Nephron (organoid): ENCODE data around the gene POM121L2.

ENCODE experiments used
- H3K27ac Mint-ChIP-seq, 3 experiments: 2 replicates each; pipeline ENCODE4 v1.8.0; 2020; ENCODE audit warnings: mixed read lengths in 3 of 3, mild to moderate bottlenecking in 2 of 3, moderate library complexity in 1 of 3
- H3K27me3 Mint-ChIP-seq: 2 replicates; pipeline ENCODE4 v1.8.0; 2021; ENCODE audit warnings: low read depth, mild to moderate bottlenecking, moderate library complexity, mixed read lengths
- H3K36me3 Mint-ChIP-seq: 2 replicates; pipeline ENCODE4 v1.8.0; 2020; ENCODE audit warnings: low read depth, mixed read lengths
- H3K4me1 Mint-ChIP-seq: 2 replicates; pipeline ENCODE4 v1.8.0; 2020; ENCODE audit warnings: mixed read lengths
- H3K4me3 Mint-ChIP-seq, 3 experiments: 2 replicates each; pipeline ENCODE4 v1.8.0; 2020; ENCODE audit warnings: mild to moderate bottlenecking in 3 of 3, mixed read lengths in 3 of 3, moderate library complexity in 2 of 3
- H3K9me3 Mint-ChIP-seq: 2 replicates; pipeline ENCODE4 v1.8.0; 2020; ENCODE audit warnings: mixed read lengths
- TF ChIP-seq, protein P1 (sequence below), 3 experiments: fragments of 200-600 bp; sonication (generic); IDR thresholded peaks; one replicate each; pipeline ENCODE4 v1.5.0; 2021; ENCODE audit warnings: antibody characterized with exemption in 3 of 3; ENCODE audit not compliant: unreplicated experiment in 3 of 3

Gene POM121L2

GRCh38 chr6:27290850-27291208 is 21.2 kb downstream of the POM121L2 start:
- H3K36me3 Mint-ChIP-seq: no peaks in the 10 kb centered on the region
- H3K9me3 Mint-ChIP-seq: peaks cover 12% of the 10 kb centered on the region
- H3K27me3 Mint-ChIP-seq: peaks cover 100% of the 10 kb centered on the region
- no peak overlapping the region for H3K27ac Mint-ChIP-seq
- peak overlapping the region; percentile 27 to 54 (median 44) for H3K4me3 Mint-ChIP-seq
- TF ChIP-seq, protein P1, sequence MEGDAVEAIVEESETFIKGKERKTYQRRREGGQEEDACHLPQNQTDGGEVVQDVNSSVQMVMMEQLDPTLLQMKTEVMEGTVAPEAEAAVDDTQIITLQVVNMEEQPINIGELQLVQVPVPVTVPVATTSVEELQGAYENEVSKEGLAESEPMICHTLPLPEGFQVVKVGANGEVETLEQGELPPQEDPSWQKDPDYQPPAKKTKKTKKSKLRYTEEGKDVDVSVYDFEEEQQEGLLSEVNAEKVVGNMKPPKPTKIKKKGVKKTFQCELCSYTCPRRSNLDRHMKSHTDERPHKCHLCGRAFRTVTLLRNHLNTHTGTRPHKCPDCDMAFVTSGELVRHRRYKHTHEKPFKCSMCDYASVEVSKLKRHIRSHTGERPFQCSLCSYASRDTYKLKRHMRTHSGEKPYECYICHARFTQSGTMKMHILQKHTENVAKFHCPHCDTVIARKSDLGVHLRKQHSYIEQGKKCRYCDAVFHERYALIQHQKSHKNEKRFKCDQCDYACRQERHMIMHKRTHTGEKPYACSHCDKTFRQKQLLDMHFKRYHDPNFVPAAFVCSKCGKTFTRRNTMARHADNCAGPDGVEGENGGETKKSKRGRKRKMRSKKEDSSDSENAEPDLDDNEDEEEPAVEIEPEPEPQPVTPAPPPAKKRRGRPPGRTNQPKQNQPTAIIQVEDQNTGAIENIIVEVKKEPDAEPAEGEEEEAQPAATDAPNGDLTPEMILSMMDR (IDR thresholded peaks at IDR 0.05; ENCODE audit: unreplicated experiment in 3 of 3): no peak
- peaks cover 25% of the 10 kb centered on the region for H3K4me1 Mint-ChIP-seq

DNA sequence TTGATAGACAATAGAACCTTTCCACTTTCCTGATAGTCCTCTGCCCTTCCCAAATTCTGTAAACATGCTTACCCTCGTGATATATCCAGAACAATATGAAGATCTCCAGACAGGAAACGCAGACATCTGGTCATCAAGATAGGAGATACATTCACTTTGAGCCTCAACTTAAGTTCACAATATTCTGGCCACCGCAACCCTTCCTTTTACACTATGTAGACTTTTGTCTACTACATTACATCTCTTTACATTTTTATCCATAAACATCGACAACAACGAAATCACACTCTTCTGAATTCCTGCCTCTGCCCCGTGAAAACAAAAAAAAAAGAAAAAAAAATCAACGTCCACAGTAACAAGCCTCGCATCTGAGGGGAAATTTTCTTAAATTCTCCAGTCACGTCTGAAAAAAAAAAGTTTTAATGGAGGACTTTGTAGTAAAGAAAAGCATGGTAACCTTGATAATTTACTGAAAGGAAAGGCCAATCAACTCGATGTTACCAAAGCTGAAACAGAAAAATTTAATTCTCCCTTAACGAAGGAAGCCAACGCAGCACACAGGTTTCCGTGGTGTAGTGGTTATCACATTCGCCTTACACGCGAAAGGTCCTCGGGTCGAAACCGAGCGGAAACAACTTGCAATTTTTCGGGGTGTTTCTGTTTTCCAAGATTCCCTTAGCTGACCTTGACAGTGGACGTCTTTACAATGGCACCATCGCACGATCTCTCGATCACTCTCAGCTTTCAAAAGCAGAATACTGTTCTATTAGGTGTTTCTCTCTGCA is 21.8 kb downstream of the POM121L2 start:
- peaks cover 100% of the 10 kb centered on the region for H3K27me3 Mint-ChIP-seq
- peak overlapping the region; percentile 27 to 54 (median 44) for H3K4me3 Mint-ChIP-seq
- no peaks in the 10 kb centered on the region for H3K36me3 Mint-ChIP-seq
- H3K4me1 Mint-ChIP-seq: peaks cover 20% of the 10 kb centered on the region
- no peak overlapping the region for H3K27ac Mint-ChIP-seq
- TF ChIP-seq, protein P1 (IDR thresholded peaks at IDR 0.05; ENCODE audit: unreplicated experiment in 3 of 3): no peak
- H3K9me3 Mint-ChIP-seq: peaks cover 12% of the 10 kb centered on the region

GRCh38 chr6:27288136-27289044 is 23.7 kb downstream of the POM121L2 start:
- Mint-ChIP-seq H3K27ac (no peak overlapping the region), H3K4me3 (peak overlapping the region; percentile 50 to 78 (median 54)), H3K4me1 (peaks cover 20% of the 10 kb centered on the region), H3K9me3 (peaks cover 13% of the 10 kb centered on the region), H3K36me3 (no peaks in the 10 kb centered on the region), H3K27me3 (peaks cover 100% of the 10 kb centered on the region)
- TF ChIP-seq, protein P1 (IDR thresholded peaks at IDR 0.05; ENCODE audit: unreplicated experiment in 3 of 3): no peak

- Mint-ChIP-seq H3K27ac (no peak overlapping the region), H3K4me3 (peak overlapping the region; percentile 50 to 78 (median 54))
These were observed 24.3 kb downstream of the POM121L2 start for GRCh38 chr6:27287751-27288135.

DNA sequence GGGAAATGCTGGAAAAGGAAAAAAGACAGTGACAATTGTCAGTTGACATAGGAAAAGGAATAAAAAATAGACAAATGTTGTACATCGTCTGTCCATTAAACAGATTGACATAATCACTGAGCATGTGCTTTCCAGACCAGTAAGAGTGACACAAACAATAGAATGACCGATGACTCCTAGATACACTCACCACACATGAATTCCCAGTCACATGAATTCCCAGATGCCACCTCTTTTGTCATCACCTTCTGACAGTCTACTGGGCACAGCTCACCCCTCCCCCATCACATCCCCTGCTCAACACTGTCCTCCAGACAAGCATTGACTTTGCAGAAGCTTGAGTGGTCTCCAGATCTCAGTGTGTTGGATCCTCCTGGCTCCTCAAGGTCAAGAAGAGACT is 25.9 kb downstream of the POM121L2 start:
- Mint-ChIP-seq H3K4me1 (peaks cover 20% of the 10 kb centered on the region), H3K36me3 (no peaks in the 10 kb centered on the region), H3K27ac (no peak overlapping the region), H3K27me3 (peaks cover 97% of the 10 kb centered on the region), H3K9me3 (peaks cover 15% of the 10 kb centered on the region), H3K4me3 (no peak overlapping the region)
- TF ChIP-seq, protein P1 (IDR thresholded peaks at IDR 0.05; ENCODE audit: unreplicated experiment in 3 of 3): no peak

More at GRCh38 chr6:27287751-27288135, 24.3 kb downstream of the POM121L2 start:
- TF ChIP-seq, protein P1 (IDR thresholded peaks at IDR 0.05; ENCODE audit: unreplicated experiment in 3 of 3): no peak
- Mint-ChIP-seq H3K9me3 (peaks cover 13% of the 10 kb centered on the region), H3K36me3 (no peaks in the 10 kb centered on the region), H3K27me3 (peaks cover 100% of the 10 kb centered on the region), H3K4me1 (peaks cover 20% of the 10 kb centered on the region)
